ENCODE results near the gene CC2D2B.
A peak's percentile ranks its signal among the peaks of the same experiment; 100 is the strongest.
"Not testable (repeated sequence)": the region's sequence is repeated elsewhere in the genome, so short reads cannot be mapped to it uniquely, and the experiment has no call there.

Gene CC2D2B

GRCh38 chr10:96022739-96023138 lies 115.0 kb downstream of the CC2D2B start:
- no peak for DNase-seq

DNA sequence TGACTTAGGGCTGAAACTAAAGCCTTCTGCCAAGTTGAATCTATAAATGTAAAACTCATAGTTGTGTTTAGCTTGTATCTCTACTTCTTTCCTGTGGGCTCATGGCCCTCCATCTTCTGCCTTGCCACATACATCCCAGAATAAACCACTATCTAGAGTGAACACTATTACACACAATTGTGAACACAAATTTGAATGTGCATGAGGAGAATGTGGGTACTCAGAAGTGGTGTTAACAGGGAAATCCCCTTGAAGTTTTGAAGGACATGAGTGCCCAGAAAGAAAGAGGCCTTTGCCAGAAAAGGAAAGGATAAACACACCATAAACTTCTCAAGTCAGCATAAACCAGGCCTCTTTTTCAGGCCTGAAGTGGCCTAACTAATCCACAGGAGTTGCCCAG lies 115.4 kb downstream of the CC2D2B start:
- DNase-seq = no peak

DNA sequence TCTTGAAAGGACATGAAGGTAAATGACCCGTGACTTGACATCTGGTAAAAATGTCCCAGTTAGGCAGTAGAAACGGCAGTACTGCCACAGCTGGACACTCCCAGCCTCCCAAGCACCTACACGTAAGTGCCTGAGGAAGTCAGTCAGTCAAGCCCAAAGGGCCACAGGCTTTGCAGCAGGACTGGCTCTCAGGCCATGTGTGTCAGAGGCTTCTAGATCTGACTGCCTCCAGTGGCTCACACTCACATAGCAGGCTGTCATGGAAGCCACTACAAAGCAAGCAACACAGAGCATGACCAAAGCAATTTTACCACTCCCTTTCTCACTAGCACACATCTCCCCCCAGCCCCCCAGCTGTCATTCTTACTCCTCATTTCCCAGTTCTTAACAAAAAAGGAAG lies 117.8 kb downstream of the CC2D2B start:
- no peak for DNase-seq

- DNase-seq = no peak
These were observed 126.8 kb downstream of the CC2D2B start for GRCh38 chr10:96034625-96035024.

- DNase-seq = no peak
These were observed 131.0 kb downstream of the CC2D2B start for GRCh38 chr10:96038476-96039387.

DNA sequence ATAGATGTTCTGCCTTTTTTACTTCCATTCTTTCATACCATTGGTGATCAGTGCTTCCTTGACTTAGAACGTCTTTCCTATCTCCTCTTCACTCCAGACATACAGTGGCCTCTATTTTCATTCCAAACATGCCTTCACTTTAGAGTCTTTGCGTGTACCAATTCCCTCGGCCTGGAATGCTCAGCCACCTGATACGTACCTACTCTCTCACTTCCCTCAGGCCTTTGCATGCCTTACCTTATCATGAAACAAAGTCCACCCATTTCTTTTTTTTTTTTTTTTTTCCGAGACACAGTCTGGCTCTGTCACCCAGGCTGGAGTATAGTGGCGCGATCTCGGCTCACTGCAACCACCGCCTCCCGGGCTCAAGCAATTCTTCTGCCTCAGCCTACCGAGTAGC lies 133.4 kb downstream of the CC2D2B start:
- DNase-seq = no peak

GRCh38 chr10:96043033-96043892 lies 135.5 kb downstream of the CC2D2B start, which contains the start of gene CCNJ:
Gene CCNJ, plus strand, starts transcription at chr10:96043583. Its CDS starts 811 bp downstream, at chr10:96044394.
- peak; percentile 55 for DNase-seq

DNA sequence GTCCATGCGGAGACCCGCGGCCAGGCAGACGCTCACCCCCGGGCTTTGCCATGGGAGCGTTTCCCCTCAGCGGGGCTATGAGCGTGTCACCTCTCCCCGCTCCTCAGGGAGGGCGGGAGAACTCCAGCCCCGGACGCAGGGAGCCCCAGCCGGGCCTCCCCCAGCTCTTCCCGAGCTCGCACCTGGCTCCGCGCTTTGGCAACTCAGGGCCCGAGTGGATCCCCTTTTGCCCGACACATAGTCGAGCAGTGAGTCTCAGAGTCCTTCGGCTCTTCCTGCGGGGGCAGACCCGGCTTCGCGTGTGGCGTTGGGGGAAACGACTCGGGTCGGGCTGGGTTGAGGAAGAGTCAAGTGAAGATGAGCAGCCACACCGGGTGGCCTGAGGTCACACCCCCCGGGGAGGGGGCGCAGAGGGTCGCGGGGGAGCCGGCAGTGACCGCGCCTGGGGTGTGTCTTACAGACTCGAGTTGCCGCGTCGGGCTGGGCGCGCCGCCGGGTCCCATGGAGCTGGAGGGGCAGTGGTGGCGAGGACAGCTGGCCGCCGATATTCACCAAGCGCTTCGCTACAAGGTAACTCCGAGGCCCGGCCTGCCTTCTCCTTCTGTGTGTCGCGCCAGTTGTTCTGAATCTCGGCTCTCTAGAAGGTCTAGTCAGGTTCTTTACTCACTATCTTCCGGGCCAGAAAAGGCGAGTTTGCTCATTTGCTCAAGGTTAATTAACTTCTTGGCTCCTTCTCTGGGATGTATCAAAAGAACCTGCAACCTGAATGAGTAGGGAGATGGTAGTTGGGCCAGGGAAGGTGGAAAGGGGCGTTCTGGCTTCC lies 136.3 kb downstream of the CC2D2B start:
- no peak for DNase-seq

- DNase-seq = no peak
These were observed 137.0 kb downstream of the CC2D2B start for GRCh38 chr10:96044736-96045135.

- no peak for DNase-seq
These were observed 138.8 kb downstream of the CC2D2B start for GRCh38 chr10:96046546-96046945.

DNA sequence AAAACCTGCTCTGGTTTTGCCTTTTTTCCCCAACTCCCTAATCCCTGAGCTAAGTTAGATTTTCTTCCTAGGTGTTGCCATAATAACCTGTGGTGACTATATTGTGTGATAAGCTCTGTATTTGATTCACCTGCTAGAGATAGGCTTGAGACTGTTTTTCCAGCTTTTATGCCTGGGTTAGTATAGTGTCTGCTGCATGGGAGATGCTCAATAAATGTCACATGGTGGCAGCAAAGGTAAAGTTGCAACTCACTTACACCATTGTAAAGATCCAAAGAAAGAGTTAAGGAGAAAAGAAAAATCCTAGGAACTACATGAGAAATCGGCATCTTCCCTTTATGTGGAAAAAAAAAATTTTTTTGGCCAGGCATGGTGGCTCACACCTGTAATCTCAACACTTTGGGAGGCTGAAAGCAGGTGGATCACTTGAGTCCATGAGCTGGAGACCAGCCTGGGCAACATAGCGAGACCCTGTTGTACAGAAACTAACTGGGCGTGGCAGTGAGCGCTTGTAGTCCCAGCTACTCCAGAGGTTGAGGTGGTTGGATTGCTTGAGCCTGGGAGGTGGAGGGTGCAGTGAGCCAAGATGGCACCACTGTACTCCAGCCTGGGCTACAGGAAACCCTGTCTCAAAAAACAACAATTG lies 139.4 kb downstream of the CC2D2B start:
- no peak for DNase-seq

GRCh38 chr10:96047925-96048324 lies 140.2 kb downstream of the CC2D2B start:
- not testable (repeated sequence) for DNase-seq

DNA sequence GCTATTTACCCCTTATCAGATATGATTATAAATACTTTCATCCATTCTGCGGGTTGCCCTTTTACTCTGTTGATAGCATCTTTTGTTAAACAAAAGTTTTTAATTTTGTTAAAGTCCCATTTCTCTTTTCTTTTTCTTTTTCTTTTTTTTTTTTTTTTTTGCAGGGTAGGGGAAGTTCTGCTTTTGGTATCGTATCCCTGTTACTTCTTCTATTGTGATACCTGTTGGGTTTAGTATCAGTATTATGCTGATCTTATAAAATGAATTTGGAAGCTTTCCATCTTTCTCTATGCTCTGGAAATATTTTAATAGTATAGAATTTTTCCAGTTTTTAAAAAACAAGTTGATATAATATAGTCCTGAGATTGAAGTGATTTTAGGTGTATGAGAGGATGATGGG lies 141.6 kb downstream of the CC2D2B start:
- no peak for DNase-seq

- no peak for DNase-seq
These were observed 146.2 kb downstream of the CC2D2B start for GRCh38 chr10:96053985-96054384.

- DNase-seq = no peak
These were observed 149.0 kb downstream of the CC2D2B start for GRCh38 chr10:96056787-96057186.

DNA sequence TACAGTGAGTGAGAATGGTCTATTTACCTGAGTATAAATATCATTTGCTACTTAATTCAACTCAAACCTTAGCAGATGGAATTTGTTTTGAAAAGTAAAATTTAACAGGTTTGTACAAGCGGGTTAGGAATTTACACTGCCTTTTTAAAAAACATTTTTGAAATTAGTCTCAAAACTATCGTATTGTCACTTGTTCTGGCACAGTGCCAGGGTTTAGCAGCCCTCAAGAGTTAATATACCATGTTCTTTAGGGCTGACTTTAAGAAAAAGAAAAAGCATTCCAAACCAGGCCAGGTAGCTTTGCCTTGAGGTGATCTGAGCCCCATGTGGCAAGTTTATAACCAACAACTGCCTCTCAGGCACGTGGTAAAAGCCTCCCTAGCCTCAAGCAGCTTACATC lies 153.5 kb downstream of the CC2D2B start:
- no peak for DNase-seq

DNA sequence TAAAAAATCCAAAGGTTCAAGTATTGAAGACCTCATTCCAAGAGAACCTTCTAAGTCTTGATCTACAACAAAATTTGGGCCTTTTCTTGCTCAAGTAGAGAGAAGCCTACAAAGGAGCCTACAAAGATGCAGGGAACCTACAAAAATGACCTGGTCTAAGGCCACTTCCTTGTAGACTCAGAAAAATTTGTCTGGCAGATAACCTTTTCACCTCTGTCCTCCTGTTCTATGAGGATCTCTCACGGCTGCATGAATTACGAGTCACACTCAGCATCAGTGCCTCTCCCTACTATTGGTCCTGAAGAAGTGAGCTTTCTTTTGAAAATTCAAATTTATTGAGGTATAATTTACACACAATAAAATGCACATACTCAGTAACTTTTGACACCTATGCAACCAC lies 164.9 kb downstream of the CC2D2B start:
- no peak for DNase-seq

- DNase-seq = no peak
These were observed 165.9 kb downstream of the CC2D2B start for GRCh38 chr10:96073722-96074121.

DNA sequence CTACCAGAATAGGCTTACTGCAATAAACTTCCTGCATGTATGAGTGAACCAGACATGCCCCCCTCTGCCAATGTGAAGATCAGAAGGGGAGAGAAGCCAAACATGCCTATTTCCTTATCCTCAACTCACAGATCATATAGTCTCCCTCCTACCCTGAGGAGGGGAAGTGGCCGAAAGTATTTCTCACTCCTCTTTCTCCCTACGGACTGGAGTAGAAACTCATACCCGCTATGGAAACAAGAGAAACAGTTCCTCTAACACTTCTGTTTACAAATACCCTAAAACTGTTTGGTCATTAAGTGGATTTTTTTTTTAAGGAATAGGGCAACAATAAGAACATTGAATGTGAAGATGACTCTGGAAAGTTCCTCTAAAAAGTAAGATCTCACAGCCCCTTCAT lies 167.0 kb downstream of the CC2D2B start:
- no peak for DNase-seq

DNA sequence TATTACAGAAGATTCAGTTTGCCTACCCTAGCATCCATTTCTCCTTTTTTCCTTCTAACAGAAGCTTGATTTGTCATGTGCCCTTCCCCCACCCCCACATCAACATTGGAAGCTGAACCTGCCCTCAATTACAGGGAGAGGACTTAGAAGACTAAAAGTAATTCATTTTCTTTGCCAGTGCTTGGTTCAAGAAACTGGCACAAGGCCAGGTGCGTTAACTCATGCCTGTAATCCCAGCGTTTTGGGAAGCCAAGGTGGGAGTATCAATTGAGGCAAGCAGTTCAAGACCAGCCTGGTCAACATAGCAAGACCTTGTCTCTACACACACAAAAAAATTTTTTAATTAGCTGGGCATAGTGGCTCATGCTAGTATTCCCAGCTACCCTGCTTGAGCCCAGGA lies 168.2 kb downstream of the CC2D2B start:
- DNase-seq = no peak

DNA sequence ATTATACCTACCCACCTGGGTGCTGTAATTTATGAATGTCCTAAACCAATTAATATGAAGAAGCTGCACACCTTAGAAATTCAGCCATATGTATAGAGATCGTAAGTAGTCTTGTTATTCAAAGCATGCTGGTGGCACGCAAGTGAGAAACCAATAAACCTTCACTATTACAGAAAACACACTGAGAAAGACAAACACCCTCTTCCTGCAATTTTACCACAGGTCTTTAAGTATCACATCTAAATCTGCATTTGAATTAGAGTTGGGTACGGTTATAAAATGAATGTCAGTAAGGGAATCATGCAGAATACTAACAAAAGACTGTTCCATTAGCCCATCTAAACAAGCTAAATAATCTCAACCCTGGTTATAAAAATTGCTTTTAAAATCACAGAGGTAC lies 169.4 kb downstream of the CC2D2B start:
- DNase-seq = no peak

DNA sequence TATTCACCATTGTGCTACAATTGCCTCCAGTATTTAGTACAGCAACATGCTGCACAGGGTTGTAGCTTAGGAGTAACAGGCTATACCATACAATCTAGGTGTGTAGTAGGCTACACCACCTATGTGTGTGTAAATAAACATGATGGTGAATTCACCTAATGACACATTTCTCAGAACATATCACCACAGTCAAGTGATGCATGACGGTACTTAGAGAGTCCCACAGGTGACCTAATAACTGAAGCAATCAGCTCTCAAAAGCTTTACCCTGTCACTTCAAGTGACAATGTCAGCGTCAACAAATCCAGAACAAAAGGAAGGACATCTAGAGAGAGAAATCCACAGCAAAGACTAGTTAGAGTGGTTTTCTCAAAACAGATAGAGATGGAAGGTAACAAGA lies 174.4 kb downstream of the CC2D2B start:
- DNase-seq = no peak
